GM19324 (cell line): ENCODE results near the gene SND1.

Experiments used
- ATAC-seq: cut with Tn5 transposase; IDR thresholded peaks from one replicate; pipeline ENCODE4 v1.9.1; 2021; ENCODE audit warnings: mild to moderate bottlenecking, moderate library complexity; ENCODE audit not compliant: unreplicated experiment, low FRiP score

The SND1 gene

GRCh38 chr7:127651556-127652332 is at the start of gene SND1:
Gene SND1, plus strand, starts transcription at chr7:127652194. Its CDS starts 180 bp downstream, at chr7:127652374.
- ATAC-seq: peak; percentile 98

DNA sequence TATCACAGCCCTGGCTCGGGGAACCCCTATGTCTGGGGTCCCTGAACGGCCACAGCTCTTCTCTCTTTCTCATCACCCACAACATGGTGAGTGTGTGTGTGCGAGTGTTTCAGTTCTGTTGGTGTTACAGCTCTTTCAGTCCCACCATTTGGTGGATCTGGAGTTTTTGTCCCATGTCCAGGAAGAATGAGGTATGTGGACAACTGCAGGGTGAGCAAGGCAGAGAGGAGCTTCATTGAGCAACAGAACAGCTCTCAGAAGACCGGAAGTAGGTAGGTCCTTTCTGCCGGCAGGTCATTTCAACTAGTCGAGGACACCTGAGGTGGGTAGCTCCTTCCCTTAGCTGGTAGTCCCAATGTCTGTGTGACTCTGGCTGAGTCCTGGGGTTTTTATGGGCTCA is 43.5 kb upstream of the SND1 start:
- ATAC-seq: no peak

GRCh38 chr7:127609297-127609696 is 42.7 kb upstream of the SND1 start:
- no peak for ATAC-seq

- no peak for ATAC-seq
Observed at GRCh38 chr7:127612263-127612662, 39.7 kb upstream of the SND1 start.

DNA sequence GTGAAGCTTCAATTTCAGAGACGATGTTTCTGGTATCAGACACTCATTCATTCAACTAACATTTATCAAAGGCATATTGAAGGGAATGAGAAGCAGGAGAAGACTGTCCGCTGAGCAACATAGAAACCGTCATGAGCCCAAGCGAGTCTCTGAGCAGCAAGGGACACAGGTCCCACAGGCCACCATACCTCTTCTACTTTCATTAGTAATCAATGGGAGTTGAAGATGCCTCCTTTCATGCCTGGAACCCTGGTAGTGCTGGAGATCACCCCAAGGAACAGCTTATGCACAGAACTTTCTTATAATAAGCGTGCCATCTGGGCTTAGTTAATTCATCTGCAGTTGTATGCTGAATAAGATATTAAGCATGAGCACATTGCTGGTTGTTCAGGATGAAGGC is 35.3 kb upstream of the SND1 start:
- ATAC-seq: no peak

- no peak for ATAC-seq
Observed at GRCh38 chr7:127618042-127618441, 34.0 kb upstream of the SND1 start, which contains the start of gene PAX4. Gene PAX4, minus strand, starts transcription at chr7:127618142. Its CDS starts 2,214 bp downstream, at chr7:127615928.

GRCh38 chr7:127618775-127619174 is 33.2 kb upstream of the SND1 start:
- no peak for ATAC-seq

- no peak for ATAC-seq
Observed at GRCh38 chr7:127619681-127620405, 32.2 kb upstream of the SND1 start.

DNA sequence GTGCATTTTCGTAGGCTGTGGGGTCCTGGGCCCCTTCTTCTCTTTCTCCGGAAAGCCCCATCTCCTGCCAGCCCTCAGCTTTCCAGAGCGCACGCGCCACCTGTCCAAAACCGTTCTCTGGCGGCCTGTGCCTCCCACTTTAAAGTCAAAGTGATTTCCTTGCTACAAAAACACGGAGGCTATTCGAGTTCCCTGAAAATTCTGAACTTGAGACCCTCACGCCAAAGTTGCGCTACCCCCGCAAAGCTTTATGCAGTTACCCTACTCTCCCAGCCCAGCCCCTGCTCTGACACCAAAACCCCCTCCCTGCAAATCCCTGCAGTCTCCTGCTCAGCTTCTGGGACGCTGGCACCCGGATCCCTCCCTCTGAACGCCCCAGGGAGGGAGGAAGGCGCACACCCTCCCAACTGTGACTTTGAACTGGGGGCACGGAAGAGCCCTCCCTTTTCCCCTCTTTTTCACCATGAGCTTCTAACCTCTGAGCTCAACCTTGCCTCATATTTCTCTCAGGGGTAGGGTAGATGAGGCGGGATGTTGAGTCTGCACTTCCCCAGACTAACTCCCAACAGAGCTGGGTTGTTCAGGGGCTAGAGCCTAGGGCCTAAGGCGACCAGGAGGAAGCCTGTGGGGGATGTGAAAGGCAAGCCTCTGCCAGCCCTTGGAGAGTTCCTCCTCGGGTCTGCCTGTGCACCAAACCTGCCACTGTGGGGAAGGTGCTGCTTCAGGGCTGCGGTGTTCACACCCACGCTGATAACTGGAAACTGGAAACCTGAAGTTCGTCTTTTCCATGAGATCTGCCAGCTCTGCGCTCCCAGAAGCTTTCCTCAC is 31.4 kb upstream of the SND1 start:
- no peak for ATAC-seq

GRCh38 chr7:127625331-127625730 is 26.7 kb upstream of the SND1 start:
- no peak for ATAC-seq

DNA sequence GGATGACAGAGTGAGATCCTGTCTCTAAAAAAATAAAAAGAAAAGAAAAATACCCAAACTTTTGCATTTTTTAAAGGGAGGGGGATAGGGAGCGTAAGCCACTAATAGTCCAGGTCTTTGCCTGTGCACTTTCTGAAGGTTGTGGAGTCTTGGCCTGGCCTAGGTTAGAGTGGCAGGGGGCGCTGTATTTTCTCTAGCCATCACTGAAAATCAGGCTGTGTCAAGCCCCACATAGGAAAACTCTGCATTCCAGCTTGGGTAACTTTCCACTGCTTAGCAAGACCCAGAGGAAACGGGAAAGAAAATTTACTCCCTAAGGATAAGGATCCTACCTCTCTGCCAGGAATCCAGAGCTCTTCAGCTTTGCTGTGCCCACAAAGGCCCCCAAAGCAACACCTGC is 23.5 kb upstream of the SND1 start:
- ATAC-seq: no peak

DNA sequence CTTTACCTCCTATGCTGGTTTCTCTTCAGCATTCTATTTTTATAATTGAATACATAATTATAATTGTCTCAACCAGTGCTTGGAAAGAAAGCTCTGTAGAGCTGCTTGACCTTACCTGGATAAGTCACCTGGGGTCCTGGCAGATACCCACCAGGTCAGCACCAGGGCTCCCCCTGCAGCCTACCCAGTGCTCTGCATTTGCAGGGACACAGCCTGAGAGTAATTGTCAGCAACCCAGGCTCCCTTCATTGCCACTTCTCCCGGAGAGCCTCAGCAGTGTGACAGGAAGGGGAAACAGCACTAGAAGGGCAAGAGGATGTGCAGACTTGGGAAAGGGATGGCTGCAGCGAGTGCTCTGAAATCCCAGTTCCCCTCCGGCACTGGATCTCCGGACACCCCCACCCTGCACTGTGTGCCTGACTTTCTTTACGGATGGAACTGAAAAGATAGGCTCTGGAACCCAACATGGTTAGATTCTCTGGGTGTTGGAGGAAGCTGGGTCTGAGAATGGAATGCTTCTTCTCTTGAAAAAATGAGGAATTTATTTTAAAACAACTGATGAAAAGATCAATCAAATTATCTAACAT is 22.6 kb upstream of the SND1 start:
- no peak for ATAC-seq

GRCh38 chr7:127632276-127632910 is 19.6 kb upstream of the SND1 start:
- no peak for ATAC-seq

- no peak for ATAC-seq
Observed at GRCh38 chr7:127635659-127636285, 16.2 kb upstream of the SND1 start.

- no peak for ATAC-seq
Observed at GRCh38 chr7:127638197-127638596, 13.8 kb upstream of the SND1 start.

DNA sequence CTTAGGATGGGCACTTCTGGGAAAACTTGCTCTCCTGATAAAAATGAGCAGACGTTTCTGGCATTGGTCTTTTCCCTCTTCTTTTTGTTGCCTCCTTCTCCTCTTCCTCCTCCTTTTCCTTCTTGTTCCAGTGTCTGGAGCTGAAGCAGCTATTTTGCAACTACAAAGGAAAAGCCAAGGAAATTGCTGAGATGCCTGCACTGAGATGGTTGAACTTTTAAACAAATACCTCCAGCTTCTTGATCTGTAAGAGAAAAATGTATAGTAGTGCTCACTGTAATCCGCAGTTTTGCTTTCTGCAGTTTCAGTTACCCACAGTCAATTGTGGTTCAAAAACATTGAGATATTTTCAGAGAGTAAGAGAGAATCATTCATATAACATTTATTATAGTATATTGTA is 7.5 kb upstream of the SND1 start:
- no peak for ATAC-seq

GRCh38 chr7:127647636-127648035 is 4.4 kb upstream of the SND1 start:
- ATAC-seq: no peak

GRCh38 chr7:127648986-127649385 is 3.0 kb upstream of the SND1 start:
- ATAC-seq: no peak

DNA sequence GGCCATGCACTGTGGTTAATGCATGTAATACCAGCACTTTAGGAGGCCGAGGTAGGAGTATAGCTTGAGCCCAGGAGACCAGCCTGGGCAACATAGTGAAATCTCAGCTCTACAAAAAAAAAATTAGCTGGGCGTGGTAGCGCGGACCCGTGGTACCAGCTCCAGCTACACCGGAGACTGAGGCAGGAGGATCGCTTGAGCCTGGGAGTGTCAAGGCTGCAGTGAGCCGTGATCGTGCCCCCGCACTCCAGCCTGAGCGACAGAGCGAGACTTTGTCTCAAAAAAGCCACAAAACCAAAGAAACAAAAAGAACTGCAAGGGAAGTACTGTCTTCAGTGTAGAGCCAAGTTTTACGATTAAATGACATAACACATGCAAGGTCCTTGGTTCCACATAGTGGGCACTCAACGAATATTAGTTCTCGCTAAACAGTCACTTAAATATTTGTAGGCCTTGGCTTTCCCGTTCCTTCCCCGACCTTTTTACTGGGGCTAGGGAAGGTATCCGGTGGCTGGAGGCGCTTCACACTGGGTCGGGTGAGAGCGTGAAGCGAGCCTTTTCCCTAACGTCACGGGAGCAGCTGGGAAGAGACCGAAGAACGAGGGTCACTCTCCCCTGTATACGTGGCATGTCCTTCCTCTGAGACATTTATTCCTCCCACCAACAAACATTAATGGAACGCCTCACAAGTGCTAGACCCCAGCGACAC is 993 bp upstream of the SND1 start:
- ATAC-seq: no peak
